Upper lobe of left lung (tissue), 6 donors: ENCODE measurements around the gene ADAMTS16. TPM values are rescaled to one million over a fixed set of nuclear protein-coding genes. Genes with fewer than 3 reads are reported as not detected.
"Not testable (repeated sequence)": the region's sequence is repeated elsewhere in the genome, so short reads cannot be mapped to it uniquely, and the experiment has no call there.

Experiments
- ATAC-seq, 2 donors: fragments of 200-7000 bp; cut with Tn5 transposase; one replicate each; pipeline ENCODE4 v1.9.1; 2022; ENCODE audit warnings: mild to moderate bottlenecking in 2 of 2, moderate library complexity in 2 of 2; ENCODE audit not compliant: low FRiP score in 2 of 2
- DNase-seq, 2 donors: peaks; one replicate each; pipeline ENCODE4 v3.0.0-alpha.2; 2019 to 2020
- H3K27ac ChIP-seq, 4 donors: fragments of 200-600 bp; sonication (generic); one replicate each; pipeline ENCODE4 v1.5.1; 2016 to 2019
- H3K27me3 ChIP-seq, 4 donors: fragments of 200-600 bp; sonication (generic); one replicate each; pipeline ENCODE4 v1.5.1; 2017 to 2019
- H3K36me3 ChIP-seq, 4 donors: fragments of 200-600 bp; sonication (generic); one replicate each; pipeline ENCODE4 v1.5.1; 2016 to 2019
- H3K4me1 ChIP-seq, 4 donors: fragments of 200-600 bp; sonication (generic); one replicate each; pipeline ENCODE4 v1.5.1; 2018 to 2019
- H3K4me3 ChIP-seq, 4 donors: fragments of 200-600 bp; sonication (generic); one replicate each; pipeline ENCODE4 v1.5.1; 2017 to 2019; ENCODE audit warnings: mild to moderate bottlenecking in 2 of 4, moderate library complexity in 1 of 4
- H3K9me3 ChIP-seq, 4 donors: fragments of 200-600 bp; sonication (generic); one replicate each; pipeline ENCODE4 v1.5.1; 2018 to 2019
- CTCF ChIP-seq, 6 experiments: fragments of 450-650 bp in 4 of 6; fragments of 200-600 bp in 2 of 6; sonication (generic) in 2 of 6; IDR thresholded peaks; one replicate each; pipeline ENCODE4 v1.5.1; 2016 to 2019; ENCODE audit warnings: antibody characterized with exemption in 6 of 6
- EP300 ChIP-seq, 4 donors: sonication (generic); formaldehyde crosslinking; IDR thresholded peaks; one replicate each; pipeline ENCODE4 v1.5.1; 2017; ENCODE audit warnings: antibody characterized with exemption in 4 of 4, control low read depth in 2 of 4
- POLR2A ChIP-seq, 4 donors: fragments of 450-650 bp; IDR thresholded peaks; one replicate each; pipeline ENCODE4 v1.5.1; 2016 to 2017; ENCODE audit warnings: antibody characterized with exemption in 4 of 4, mild to moderate bottlenecking in 2 of 4
- POLR2AphosphoS5 ChIP-seq, 2 donors: sonication (generic); formaldehyde crosslinking; IDR thresholded peaks; one replicate each; pipeline ENCODE4 v1.5.1; 2017; ENCODE audit warnings: antibody characterized with exemption in 2 of 2
- WGBS, 2 donors: methylation state at CpG; one replicate each; pipeline ENCODE4 v1.1.5; 2017 to 2018; 5-methylcytosine and 5-hydroxymethylcytosine counted together
- total RNA-seq, 6 donors: library from RNA; depleted of rRNA in 4 of 6; stranded (reverse); fragments of >200 nt in 4 of 6; gene quantifications; one replicate each; pipeline versions ENCODE4 v1.1.0 to v1.2.1, GENCODE V29; 2016 to 2021
- donor health status: DM: no; HTN: no; CAD: no; lungs with moderate emphysema.
- donor health status: DM: no; HTN: yes; CAD: no; lungs with severe emphysema.

The ADAMTS16 gene
- total RNA-seq, 6 donors from 2014 or later: 0.29 to 3.0 TPM; not detected in 4

GRCh38 chr5:5132693-5133295, 7.3 kb upstream of the ADAMTS16 start:
- Histone ChIP-seq H3K27ac (no peak overlapping the region), H3K27me3 (no peaks in the 10 kb centered on the region), H3K4me1 (no peaks in the 10 kb centered on the region), H3K4me3 (no peak overlapping the region), H3K9me3 (no peaks in the 10 kb centered on the region), H3K36me3 (no peaks in the 10 kb centered on the region)
- DNase-seq (peak in 1 of 2 donors; percentile 38), ATAC-seq (no peak)
- 72 to 85% methylated on average over 12 to 15 of the region's 15 CpGs for WGBS, 2 donors
- TF ChIP-seq POLR2A (IDR thresholded peaks at IDR 0.05) (no peak), CTCF (IDR thresholded peaks at IDR 0.05) (no peak), POLR2AphosphoS5 (IDR thresholded peaks at IDR 0.05) (no peak)

- Histone ChIP-seq H3K4me1 (no peaks in the 10 kb centered on the region), H3K9me3 (no peaks in the 10 kb centered on the region), H3K27ac (no peak overlapping the region), H3K4me3 (no peak overlapping the region), H3K36me3 (no peaks in the 10 kb centered on the region), H3K27me3 (peaks cover 0 to under 1% (median 0%) of the 10 kb centered on the region in 4 donors)
- 93 to 97% methylated on average over 9 of the region's 9 CpGs for WGBS, 2 donors
- no peak for ATAC-seq
- no peak for TF ChIP-seq POLR2AphosphoS5 (IDR thresholded peaks at IDR 0.05)
- no peak for DNase-seq
These were observed 6.0 kb upstream of the ADAMTS16 start for GRCh38 chr5:5134107-5134506.

- WGBS, 2 donors: 39% methylated on average over 8 of the region's 8 CpGs
- Histone ChIP-seq H3K27ac (no peak overlapping the region), H3K27me3 (peaks cover 0 to 17% (median 11%) of the 10 kb centered on the region in 4 donors), H3K36me3 (no peaks in the 10 kb centered on the region), H3K4me3 (no peak overlapping the region), H3K4me1 (peaks cover 16 to 18% (median 17%) of the 10 kb centered on the region in 4 donors), H3K9me3 (no peaks in the 10 kb centered on the region)
- ATAC-seq: no peak
- TF ChIP-seq POLR2AphosphoS5 (IDR thresholded peaks at IDR 0.05): no peak
- TF ChIP-seq CTCF (IDR thresholded peaks at IDR 0.05): no peak
- no peak for TF ChIP-seq POLR2A (IDR thresholded peaks at IDR 0.05)
- TF ChIP-seq EP300 (IDR thresholded peaks at IDR 0.05): no peak
- DNase-seq: no peak
These were observed 4.0 kb upstream of the ADAMTS16 start for GRCh38 chr5:5135957-5136676.

GRCh38 chr5:5137851-5138250, 2.3 kb upstream of the ADAMTS16 start:
- not testable (repeated sequence) for H3K36me3 ChIP-seq, H3K4me3 ChIP-seq, H3K9me3 ChIP-seq, ATAC-seq, H3K27ac ChIP-seq
- peak in 1 of 2 donors; percentile 76 for DNase-seq
- H3K27me3 ChIP-seq: peaks cover 0 to 20% (median 11%) of the 10 kb centered on the region in 4 donors
- 96% methylated on average over 10 of the region's 24 CpGs; no CpG with 5 or more reads in 1 of the 2 donors for WGBS, 2 donors
- H3K4me1 ChIP-seq: peaks cover 18 to 22% (median 21%) of the 10 kb centered on the region in 4 donors

- Histone ChIP-seq H3K27me3 (peaks cover 0 to 20% (median 11%) of the 10 kb centered on the region in 4 donors), H3K36me3 (no peaks in the 10 kb centered on the region), H3K4me3 (peak overlapping the region in 2 of 4 donors; percentile 4 to 26), H3K27ac (no peak overlapping the region), H3K9me3 (no peaks in the 10 kb centered on the region), H3K4me1 (peaks cover 18 to 22% (median 21%) of the 10 kb centered on the region in 4 donors)
- WGBS, 2 donors: 31 to 52% methylated on average over 13 to 22 of the region's 39 CpGs
- DNase-seq: peak in 1 of 2 donors; percentile 79
- TF ChIP-seq CTCF (IDR thresholded peaks at IDR 0.05) (no peak), POLR2A (IDR thresholded peaks at IDR 0.05) (no peak), POLR2AphosphoS5 (IDR thresholded peaks at IDR 0.05) (no peak), EP300 (IDR thresholded peaks at IDR 0.05) (no peak)
- ATAC-seq: peak in 1 of 2 donors; percentile 9
These were observed 774 bp upstream of the ADAMTS16 start for GRCh38 chr5:5139336-5139776.
